ENCODE results near the gene VEGFC. TPM values are rescaled to one million over a fixed set of nuclear protein-coding genes. Genes with fewer than 3 reads are reported as not detected.

VEGFC gene
- total RNA-seq, 1 donor from 2014 or later = 1.6 TPM

- H3K4me1 ChIP-seq = no peaks in the 10 kb centered on the region
- H3K9me3 Mint-ChIP-seq = no peaks in the 10 kb centered on the region
- no peaks in the 10 kb centered on the region for H3K9me3 ChIP-seq (ENCODE audit: low read depth)
- no peaks in the 10 kb centered on the region for H3K36me3 ChIP-seq
- H3K4me3 Mint-ChIP-seq = no peak overlapping the region
- no peaks in the 10 kb centered on the region for H4K20me1 ChIP-seq (ENCODE audit: low read depth)
- H3K27ac ChIP-seq = no peak overlapping the region
- DNase-seq (ENCODE audit: low spot score) = no peak
- H3K4me2 ChIP-seq = no peak overlapping the region
- no peak overlapping the region for H3K4me3 ChIP-seq
- H3K9ac ChIP-seq = no peak overlapping the region
- no peak overlapping the region for H3K27ac Mint-ChIP-seq
- no peaks in the 10 kb centered on the region for H3K27me3 Mint-ChIP-seq (ENCODE audit: insufficient read depth, low read depth)
- peaks cover 13% of the 10 kb centered on the region for H3K4me1 Mint-ChIP-seq
- no peaks in the 10 kb centered on the region for H3F3A ChIP-seq (ENCODE audit: low read depth)
- H3K27me3 ChIP-seq = no peaks in the 10 kb centered on the region
- H3K79me2 ChIP-seq (ENCODE audit: low read depth) = no peaks in the 10 kb centered on the region
- no peaks in the 10 kb centered on the region for H3K36me3 Mint-ChIP-seq
- H2AFZ ChIP-seq (replicated peaks) = no peak overlapping the region
- TF ChIP-seq, protein P1, sequence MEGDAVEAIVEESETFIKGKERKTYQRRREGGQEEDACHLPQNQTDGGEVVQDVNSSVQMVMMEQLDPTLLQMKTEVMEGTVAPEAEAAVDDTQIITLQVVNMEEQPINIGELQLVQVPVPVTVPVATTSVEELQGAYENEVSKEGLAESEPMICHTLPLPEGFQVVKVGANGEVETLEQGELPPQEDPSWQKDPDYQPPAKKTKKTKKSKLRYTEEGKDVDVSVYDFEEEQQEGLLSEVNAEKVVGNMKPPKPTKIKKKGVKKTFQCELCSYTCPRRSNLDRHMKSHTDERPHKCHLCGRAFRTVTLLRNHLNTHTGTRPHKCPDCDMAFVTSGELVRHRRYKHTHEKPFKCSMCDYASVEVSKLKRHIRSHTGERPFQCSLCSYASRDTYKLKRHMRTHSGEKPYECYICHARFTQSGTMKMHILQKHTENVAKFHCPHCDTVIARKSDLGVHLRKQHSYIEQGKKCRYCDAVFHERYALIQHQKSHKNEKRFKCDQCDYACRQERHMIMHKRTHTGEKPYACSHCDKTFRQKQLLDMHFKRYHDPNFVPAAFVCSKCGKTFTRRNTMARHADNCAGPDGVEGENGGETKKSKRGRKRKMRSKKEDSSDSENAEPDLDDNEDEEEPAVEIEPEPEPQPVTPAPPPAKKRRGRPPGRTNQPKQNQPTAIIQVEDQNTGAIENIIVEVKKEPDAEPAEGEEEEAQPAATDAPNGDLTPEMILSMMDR (IDR thresholded peaks at IDR 0.05) = no peak
- no peak for TF ChIP-seq EZH2 (IDR thresholded peaks at IDR 0.05)
- no peak for TF ChIP-seq EZH2phosphoT487 (IDR thresholded peaks at IDR 0.05)
Observed at GRCh38 chr4:176755001-176755400, 37.7 kb downstream of the VEGFC start.

DNA sequence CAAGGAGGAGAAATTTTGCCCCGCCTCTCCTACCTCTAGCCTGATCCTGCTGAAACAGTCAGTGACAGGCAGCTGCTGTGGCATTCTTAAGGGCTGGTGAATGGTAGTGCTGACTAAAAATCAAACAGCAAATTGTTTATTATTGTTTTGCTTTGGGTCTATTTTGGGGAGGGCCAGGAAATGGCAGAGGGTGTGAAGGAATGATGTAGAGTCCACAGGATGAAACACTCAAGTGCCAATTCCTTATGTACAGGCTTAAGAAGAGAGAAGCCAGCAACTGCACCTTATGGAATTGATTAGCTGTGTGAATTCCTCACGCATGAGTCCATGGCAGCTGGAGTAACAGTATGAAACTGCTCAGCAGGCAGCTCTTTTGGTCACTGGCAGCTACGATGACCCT lies 39.7 kb downstream of the VEGFC start:
- DNase-seq (ENCODE audit: low spot score) = peak; percentile 18
- Histone ChIP-seq H3K79me2 (ENCODE audit: low read depth) (no peaks in the 10 kb centered on the region), H3K9ac (no peak overlapping the region), H3K27me3 (no peaks in the 10 kb centered on the region), H3K36me3 (no peaks in the 10 kb centered on the region), H3K27ac (no peak overlapping the region), H2AFZ (replicated peaks) (no peak overlapping the region), H3K4me2 (no peak overlapping the region), H3K4me1 (no peaks in the 10 kb centered on the region), H3F3A (ENCODE audit: low read depth) (no peaks in the 10 kb centered on the region), H4K20me1 (ENCODE audit: low read depth) (no peaks in the 10 kb centered on the region), H3K9me3 (ENCODE audit: low read depth) (no peaks in the 10 kb centered on the region), H3K4me3 (no peak overlapping the region)
- H3K9me3 Mint-ChIP-seq = no peaks in the 10 kb centered on the region
- no peak overlapping the region for H3K4me3 Mint-ChIP-seq
- peaks cover 13% of the 10 kb centered on the region for H3K4me1 Mint-ChIP-seq
- no peak for TF ChIP-seq EZH2phosphoT487 (IDR thresholded peaks at IDR 0.05)
- TF ChIP-seq EZH2 (IDR thresholded peaks at IDR 0.05) = no peak
- TF ChIP-seq, protein P1 (IDR thresholded peaks at IDR 0.05) = no peak
- H3K36me3 Mint-ChIP-seq = no peaks in the 10 kb centered on the region
- peak overlapping the region; percentile 74 for H3K27ac Mint-ChIP-seq
- H3K27me3 Mint-ChIP-seq (ENCODE audit: insufficient read depth, low read depth) = no peaks in the 10 kb centered on the region

- no peak overlapping the region for H2AFZ ChIP-seq (replicated peaks)
- no peak overlapping the region for H3K4me2 ChIP-seq
- no peak overlapping the region for H3K4me3 Mint-ChIP-seq
- H4K20me1 ChIP-seq (ENCODE audit: low read depth) = no peaks in the 10 kb centered on the region
- no peaks in the 10 kb centered on the region for H3F3A ChIP-seq (ENCODE audit: low read depth)
- TF ChIP-seq EZH2 (IDR thresholded peaks at IDR 0.05) (no peak), EZH2phosphoT487 (IDR thresholded peaks at IDR 0.05) (no peak)
- TF ChIP-seq, protein P1 (IDR thresholded peaks at IDR 0.05) = no peak
- H3K9me3 ChIP-seq (ENCODE audit: low read depth) = no peaks in the 10 kb centered on the region
- H3K4me3 ChIP-seq = no peak overlapping the region
- H3K27ac Mint-ChIP-seq = no peak overlapping the region
- H3K4me1 Mint-ChIP-seq = peaks cover 13% of the 10 kb centered on the region
- no peak for DNase-seq (ENCODE audit: low spot score)
- H3K36me3 Mint-ChIP-seq = no peaks in the 10 kb centered on the region
- no peak overlapping the region for H3K9ac ChIP-seq
- H3K36me3 ChIP-seq = no peaks in the 10 kb centered on the region
- no peaks in the 10 kb centered on the region for H3K9me3 Mint-ChIP-seq
- H3K4me1 ChIP-seq = no peaks in the 10 kb centered on the region
- H3K27me3 ChIP-seq = no peaks in the 10 kb centered on the region
- no peaks in the 10 kb centered on the region for H3K79me2 ChIP-seq (ENCODE audit: low read depth)
- no peak overlapping the region for H3K27ac ChIP-seq
- H3K27me3 Mint-ChIP-seq (ENCODE audit: insufficient read depth, low read depth) = no peaks in the 10 kb centered on the region
Observed at GRCh38 chr4:176752191-176752749, 40.5 kb downstream of the VEGFC start.

Measured in neural progenitor cell (in vitro differentiated cells).